ENCODE measurements around the gene ANKMY1. TPM values are rescaled to one million over a fixed set of nuclear protein-coding genes. Genes with fewer than 3 reads are reported as not detected.

The ANKMY1 gene
- total RNA-seq (2021) (85.7 and 94.8 TPM in 2 replicates), Bru-seq, nascent RNA (percentile 87 among the genes with signal in this experiment), BruChase-seq, experiment 1, labeled RNA remaining after a 2-hour chase (percentile 89 among the genes with signal in this experiment), BruChase-seq, experiment 2, labeled RNA remaining after a 6-hour chase (percentile 75 among the genes with signal in this experiment)
- long read RNA-seq, full-length matches to known transcripts, result 14 of 75 reads
- long read RNA-seq, partial matches to known transcripts, result 11 of 75 reads
- long read RNA-seq, other reads (novel, unspliced or antisense), result 50 of 75 reads

DNA sequence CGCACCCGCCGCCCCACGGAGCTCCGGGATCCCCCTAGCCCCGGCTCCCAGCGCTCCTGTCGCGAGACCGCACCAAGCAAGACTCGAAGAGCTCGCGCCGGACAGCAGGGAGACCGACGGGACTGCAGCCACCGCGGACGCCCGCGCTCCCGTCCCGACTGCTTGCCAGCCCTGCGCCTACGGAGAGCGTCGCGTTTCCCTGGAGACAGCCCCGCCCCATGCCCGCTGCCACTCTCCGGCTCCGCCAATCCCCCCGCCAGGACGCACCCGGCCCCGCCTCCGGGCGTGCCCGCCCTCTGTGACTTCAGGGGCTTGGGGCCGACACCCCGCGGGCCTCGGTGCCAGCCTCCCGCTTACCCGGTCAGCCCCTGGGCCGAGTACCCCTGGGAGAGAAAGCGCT is at the start of gene ANKMY1:
ANKMY1 (minus strand) TSS at position 181 of the 400 bp plus-strand sequence. CDS start 653 bp downstream, outside the sequence.
- BruUV-seq (replicated peaks), result no TSS peak
- ChIA-PET CTCF (no interaction called here), POLR2A (ENCODE audit: unreplicated experiment) (no interaction called here)
- H4K20me1 ChIP-seq (ENCODE audit: insufficient read depth), result peaks cover 58% of the 10 kb centered on the region
- H3K4me2 ChIP-seq, result peak within 1 kb of the TSS; percentile 90; the same call in 1 of the 2 replicates
- H3K79me2 ChIP-seq (ENCODE audit: low read depth), result peaks cover 74% of the 10 kb centered on the region
- peaks cover 17% of the 10 kb centered on the region for H3F3A ChIP-seq (ENCODE audit: insufficient read depth, low read depth)
- no peaks in the 10 kb centered on the region for H3K9me2 ChIP-seq (ENCODE audit: insufficient read depth)
- DNase-seq, result no peak
- no peak within 1 kb of the TSS for H2AFZ ChIP-seq
- H3K27ac ChIP-seq, result no peak within 1 kb of the TSS
- H3K27me3 ChIP-seq (ENCODE audit: insufficient read depth, low read depth), result no peaks in the 10 kb centered on the region
- H3K36me3 ChIP-seq (ENCODE audit: low read depth), result peaks cover 26% of the 10 kb centered on the region
- H3K9me3 ChIP-seq (ENCODE audit: insufficient read depth, low read depth), result no peaks in the 10 kb centered on the region
- peaks cover 26% of the 10 kb centered on the region for H3K4me1 ChIP-seq (replicated peaks; ENCODE audit: insufficient read depth)
- intact Hi-C loops (cut with micrococcal nuclease; ENCODE audit: unreplicated experiment), result no loop called here
- TF ChIP-seq CTCF (conservative IDR thresholded peaks at IDR 0.05) (no peak), EZH2 (IDR thresholded peaks at IDR 0.05; ENCODE audit: low read depth) (no peak)
- peak within 1 kb of the TSS; percentile 75; the same call in 1 of the 2 replicates for H3K4me3 ChIP-seq

DNA sequence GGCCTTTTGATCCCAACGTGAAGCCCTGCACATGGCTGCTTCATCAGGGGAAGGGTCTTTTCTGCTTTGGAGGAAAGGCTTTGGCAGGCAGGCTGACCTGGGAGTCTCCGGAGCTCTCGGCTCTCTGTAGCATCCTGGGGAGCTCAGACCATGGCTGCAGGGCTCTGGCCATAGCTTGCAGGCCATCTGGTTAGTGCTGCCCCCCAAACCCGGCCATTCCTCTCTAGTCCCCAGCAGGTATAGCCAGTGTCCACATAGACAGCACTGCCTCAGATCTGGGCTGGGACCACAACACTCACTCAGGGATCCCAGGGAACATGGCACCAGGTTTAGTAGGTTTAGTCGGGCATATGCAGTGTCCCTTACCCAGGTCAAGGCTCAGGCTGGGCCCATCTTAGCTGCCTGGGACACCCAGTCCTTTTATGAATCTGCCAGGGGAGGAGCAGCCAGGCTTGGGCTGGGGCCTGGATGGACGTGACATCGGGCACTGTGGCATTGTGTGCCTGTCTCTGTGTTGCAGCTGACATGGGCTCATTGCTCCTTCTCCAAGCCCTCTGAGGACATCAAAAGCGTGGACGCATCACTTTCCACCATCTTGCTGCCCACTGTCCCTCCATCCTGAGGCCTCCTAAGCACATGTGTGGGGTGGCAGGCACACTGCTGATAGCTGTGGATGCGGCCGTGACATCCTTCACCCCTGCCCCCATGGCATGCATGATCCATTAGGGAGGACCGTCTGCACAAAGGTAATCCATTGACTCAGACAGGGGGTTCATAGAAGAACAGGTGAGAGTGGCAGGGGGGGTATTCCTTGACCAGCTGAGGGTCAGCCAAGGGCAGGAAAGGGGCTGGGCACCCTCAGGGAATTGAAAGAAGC is 48.3 kb upstream of the ANKMY1 start:
- TF ChIP-seq EZH2 (IDR thresholded peaks at IDR 0.05; ENCODE audit: low read depth), result no peak
- no peak for TF ChIP-seq CTCF (conservative IDR thresholded peaks at IDR 0.05)
- H3K9me3 ChIP-seq (ENCODE audit: insufficient read depth, low read depth), result no peaks in the 10 kb centered on the region
- no peaks in the 10 kb centered on the region for H3K79me2 ChIP-seq (ENCODE audit: low read depth)
- H4K20me1 ChIP-seq (ENCODE audit: insufficient read depth), result no peaks in the 10 kb centered on the region
- no peaks in the 10 kb centered on the region for H3K27me3 ChIP-seq (ENCODE audit: insufficient read depth, low read depth)
- H3F3A ChIP-seq (ENCODE audit: insufficient read depth, low read depth), result no peaks in the 10 kb centered on the region
- no peaks in the 10 kb centered on the region for H3K4me1 ChIP-seq (replicated peaks; ENCODE audit: insufficient read depth)
- no peak overlapping the region for H3K4me2 ChIP-seq
- ChIA-PET CTCF (no interaction called here), POLR2A (ENCODE audit: unreplicated experiment) (no interaction called here)
- H3K36me3 ChIP-seq (ENCODE audit: low read depth), result no peaks in the 10 kb centered on the region
- no TSS peak for BruUV-seq (replicated peaks)
- no peak for DNase-seq
- intact Hi-C loops (cut with micrococcal nuclease; ENCODE audit: unreplicated experiment), result no loop called here
- H3K4me3 ChIP-seq, result no peak overlapping the region
- H2AFZ ChIP-seq, result no peak overlapping the region
- no peaks in the 10 kb centered on the region for H3K9me2 ChIP-seq (ENCODE audit: insufficient read depth)
- no peak overlapping the region for H3K27ac ChIP-seq

GRCh38 chr2:240604939-240605716 is 47.3 kb upstream of the ANKMY1 start:
- Histone ChIP-seq H3K36me3 (ENCODE audit: low read depth) (no peaks in the 10 kb centered on the region), H3K79me2 (ENCODE audit: low read depth) (no peaks in the 10 kb centered on the region), H2AFZ (no peak overlapping the region), H3K4me3 (no peak overlapping the region), H3K4me2 (peak overlapping the region; percentile 29; the same call in 1 of the 2 replicates), H3K4me1 (replicated peaks; ENCODE audit: insufficient read depth) (no peaks in the 10 kb centered on the region), H3K27ac (no peak overlapping the region), H3K9me2 (ENCODE audit: insufficient read depth) (no peaks in the 10 kb centered on the region), H3K27me3 (ENCODE audit: insufficient read depth, low read depth) (no peaks in the 10 kb centered on the region), H3F3A (ENCODE audit: insufficient read depth, low read depth) (no peaks in the 10 kb centered on the region), H4K20me1 (ENCODE audit: insufficient read depth) (no peaks in the 10 kb centered on the region), H3K9me3 (ENCODE audit: insufficient read depth, low read depth) (no peaks in the 10 kb centered on the region)
- BruUV-seq (replicated peaks), result no TSS peak
- intact Hi-C loops (cut with micrococcal nuclease; ENCODE audit: unreplicated experiment), result no loop called here
- TF ChIP-seq EZH2 (IDR thresholded peaks at IDR 0.05; ENCODE audit: low read depth), result no peak
- TF ChIP-seq CTCF (conservative IDR thresholded peaks at IDR 0.05), result no peak
- no peak for DNase-seq
- POLR2A ChIA-PET (ENCODE audit: unreplicated experiment), result no interaction called here
- CTCF ChIA-PET, result interaction anchor here (1.1 kb wide), 2 partner anchors 19 to 39 kb away, joined by 5 read pairs; partner anchors contain the start of gene CAPN10
